H9 (cell line): ENCODE data around the gene SLC19A1. TPM values are rescaled to one million over a fixed set of nuclear protein-coding genes. Genes with fewer than 3 reads are reported as not detected.

Experiments used
- DNase-seq: peaks from one replicate; pipeline ENCODE4 v3.0.0-alpha.2; 2017
- H2AFZ ChIP-seq: one replicate; pipeline ENCODE4 v1.6.1; 2013; ENCODE audit warnings: mild to moderate bottlenecking, low read length, control low read depth, moderate library complexity
- H2AK5ac ChIP-seq: 2 replicates; pipeline ENCODE4 v1.6.1; 2013; ENCODE audit warnings: low read length, control low read depth, mixed read lengths; ENCODE audit not compliant: insufficient read length
- H2BK120ac ChIP-seq: one replicate; pipeline ENCODE4 v1.6.1; 2013; ENCODE audit warnings: low read depth, mild to moderate bottlenecking, low read length, control low read depth, inconsistent platforms; ENCODE audit not compliant: poor library complexity, severe bottlenecking
- H2BK12ac ChIP-seq: 2 replicates; pipeline ENCODE4 v1.6.1; 2013; ENCODE audit warnings: low read length, control low read depth, mixed read lengths, low read depth; ENCODE audit not compliant: insufficient read length
- H2BK15ac ChIP-seq: 2 replicates; pipeline ENCODE4 v1.6.1; 2013; ENCODE audit warnings: low read depth, low read length, control low read depth
- H2BK20ac ChIP-seq: one replicate; pipeline ENCODE4 v1.6.1; 2013; ENCODE audit warnings: low read depth, mild to moderate bottlenecking, low read length, control low read depth, inconsistent platforms; ENCODE audit not compliant: poor library complexity, severe bottlenecking
- H2BK5ac ChIP-seq: 2 replicates; pipeline ENCODE4 v1.6.1; 2013; ENCODE audit warnings: low read length, control low read depth, mixed read lengths; ENCODE audit not compliant: insufficient read length
- H3K14ac ChIP-seq: 2 replicates; pipeline ENCODE4 v1.6.1; 2013; ENCODE audit warnings: low read length, control low read depth; ENCODE audit not compliant: insufficient read depth
- H3K18ac ChIP-seq: 2 replicates; pipeline ENCODE4 v1.6.1; 2013; ENCODE audit warnings: low read depth, mild to moderate bottlenecking, mixed read lengths, low read length, control low read depth; ENCODE audit not compliant: insufficient read length
- H3K23ac ChIP-seq: 2 replicates; pipeline ENCODE4 v1.6.1; 2013; ENCODE audit warnings: low read length, control low read depth, mixed read lengths, low read depth; ENCODE audit not compliant: insufficient read length
- H3K23me2 ChIP-seq: 2 replicates; pipeline ENCODE4 v1.6.1; 2013; ENCODE audit warnings: low read depth, mild to moderate bottlenecking, mixed read lengths, low read length, control low read depth; ENCODE audit not compliant: insufficient read length, poor library complexity, severe bottlenecking
- H3K27ac ChIP-seq: 2 replicates; pipeline ENCODE4 v1.5.1; 2013; ENCODE audit warnings: low read length, control low read depth, mixed read lengths, low read depth; ENCODE audit not compliant: insufficient read length
- H3K27me3 ChIP-seq: 2 replicates; pipeline ENCODE4 v1.6.1; 2013; ENCODE audit warnings: low read length, control low read depth, inconsistent platforms; ENCODE audit not compliant: insufficient read depth
- H3K4ac ChIP-seq: 2 replicates; pipeline ENCODE4 v1.6.1; 2013; ENCODE audit warnings: low read depth, mild to moderate bottlenecking, control low read depth, inconsistent platforms, low read length, moderate library complexity
- H3K4me1 ChIP-seq: 2 replicates; pipeline ENCODE4 v1.6.1; 2013; ENCODE audit warnings: low read length, control low read depth, inconsistent platforms; ENCODE audit not compliant: insufficient read depth
- H3K4me2 ChIP-seq: 2 replicates; pipeline ENCODE4 v1.6.1; 2013; ENCODE audit warnings: low read length, control low read depth, mixed read lengths; ENCODE audit not compliant: insufficient read length, insufficient read depth
- H3K56ac ChIP-seq: 2 replicates; pipeline ENCODE4 v1.6.1; 2013; ENCODE audit warnings: low read depth, mild to moderate bottlenecking, mixed read lengths, low read length, control low read depth; ENCODE audit not compliant: insufficient read length
- H3K79me1 ChIP-seq: 2 replicates; pipeline ENCODE4 v1.6.1; 2013; ENCODE audit warnings: low read depth, mild to moderate bottlenecking, moderate library complexity, low read length, control low read depth, inconsistent platforms; ENCODE audit not compliant: insufficient read depth, poor library complexity, severe bottlenecking
- H3K79me2 ChIP-seq: 2 replicates; pipeline ENCODE4 v1.6.1; 2013; ENCODE audit warnings: low read length, control low read depth, inconsistent platforms; ENCODE audit not compliant: insufficient read depth
- H3K9ac ChIP-seq: 2 replicates; pipeline ENCODE4 v1.6.1; 2013; ENCODE audit warnings: low read length, control low read depth, mixed read lengths; ENCODE audit not compliant: insufficient read length; ENCODE audit errors: extremely low read depth
- H3K9me3 ChIP-seq: one replicate; pipeline ENCODE4 v1.6.1; 2013; ENCODE audit warnings: low read depth, low read length, inconsistent platforms; ENCODE audit not compliant: control insufficient read depth
- H3T11ph ChIP-seq: one replicate; pipeline ENCODE4 v1.6.1; 2013; ENCODE audit warnings: mild to moderate bottlenecking, low read length, control low read depth, inconsistent platforms
- H4K20me1 ChIP-seq: one replicate; pipeline ENCODE4 v1.6.1; 2013; ENCODE audit not compliant: control insufficient read depth, insufficient read length, insufficient read depth
- H4K5ac ChIP-seq: 2 replicates; pipeline ENCODE4 v1.6.1; 2013; ENCODE audit warnings: low read depth, mild to moderate bottlenecking, mixed read lengths, low read length, control low read depth; ENCODE audit not compliant: insufficient read length
- H4K8ac ChIP-seq: replicated peaks from 2 replicates; pipeline ENCODE4 v1.6.1; 2013; ENCODE audit warnings: low read length, control low read depth, mixed read lengths, low read depth; ENCODE audit not compliant: insufficient read length
- H4K91ac ChIP-seq: 2 replicates; pipeline ENCODE4 v1.6.1; 2013; ENCODE audit warnings: low read depth, mild to moderate bottlenecking, moderate library complexity, mixed read lengths, low read length, control low read depth; ENCODE audit not compliant: insufficient read length
- H3K27ac Mint-ChIP-seq, 3 experiments: 2 replicates in 2 of 3; 3 replicates in 1 of 3; pipeline ENCODE4 v1.8.0; 2020 to 2021; ENCODE audit warnings: mixed read lengths in 3 of 3, mild to moderate bottlenecking in 1 of 3, moderate library complexity in 1 of 3
- H3K27me3 Mint-ChIP-seq: 2 replicates; pipeline ENCODE4 v1.8.0; 2021; ENCODE audit warnings: low read depth, mild to moderate bottlenecking, moderate library complexity, mixed read lengths
- H3K36me3 Mint-ChIP-seq, 3 experiments: 2 replicates in 2 of 3; 3 replicates in 1 of 3; pipeline ENCODE4 v1.8.0; 2020 to 2021; ENCODE audit warnings: low read depth in 3 of 3, mixed read lengths in 3 of 3; ENCODE audit not compliant: insufficient read depth in 1 of 3
- H3K4me1 Mint-ChIP-seq, 2 experiments: 2 replicates each; pipeline ENCODE4 v1.8.0; 2020; ENCODE audit warnings: mixed read lengths in 2 of 2
- H3K4me3 Mint-ChIP-seq, 2 experiments: 2 replicates in 1 of 2; 3 replicates in 1 of 2; pipeline ENCODE4 v1.8.0; 2020 to 2021; ENCODE audit warnings: mild to moderate bottlenecking in 2 of 2, mixed read lengths in 2 of 2, moderate library complexity in 1 of 2
- H3K9me3 Mint-ChIP-seq, 2 experiments: 2 replicates in 1 of 2; 3 replicates in 1 of 2; pipeline ENCODE4 v1.8.0; 2020; ENCODE audit warnings: mild to moderate bottlenecking in 2 of 2, mixed read lengths in 2 of 2, moderate library complexity in 1 of 2
- CTCF ChIP-seq: fragments of 200-600 bp; sonication (generic); conservative IDR thresholded peaks from 3 replicates; pipeline ENCODE4 v1.8.0; 2021; ENCODE audit warnings: antibody characterized with exemption, mild to moderate bottlenecking
- WGBS: extraction: QIAGEN DNeasy Blood & Tissue Kit; methylation state at CpG from one replicate; pipeline ENCODE4 v1.1.7; 2013; ENCODE audit warnings: missing lambda C conversion rate, low lambda C conversion rate, mixed read lengths; ENCODE audit not compliant: insufficient read length; ENCODE audit errors: extremely low coverage; 5-methylcytosine and 5-hydroxymethylcytosine counted together
- total RNA-seq: library from RNA; stranded (reverse); gene quantifications from 2 replicates; pipeline ENCODE4 v1.2.1, GENCODE V29; 2021

SLC19A1 gene
- total RNA-seq, 1 experiment from 2014 or later, result 32.4 TPM

GRCh38 chr21:45455674-45456583 lies 86.3 kb downstream of the SLC19A1 start:
- no peak overlapping the region for H4K8ac ChIP-seq
- H3K23me2 ChIP-seq, result no peaks in the 10 kb centered on the region
- H3K4me1 Mint-ChIP-seq, result peaks cover 4 to 6% of the 10 kb centered on the region in 2 experiments; a peak in 2 of 4 replicates
- H3K9me3 Mint-ChIP-seq, result peaks cover 0 to 3% of the 10 kb centered on the region in 2 experiments; a peak in 3 of 5 replicates
- no peak overlapping the region for H3K27ac ChIP-seq
- H2BK20ac ChIP-seq, result no peak overlapping the region
- peak overlapping the region in 1 of 3 experiments; percentile 68; a peak in 2 of 7 replicates for H3K27ac Mint-ChIP-seq
- no peak overlapping the region for H3T11ph ChIP-seq
- no peak overlapping the region for H3K23ac ChIP-seq
- no peak overlapping the region for H4K91ac ChIP-seq
- no peak overlapping the region for H3K14ac ChIP-seq
- H3K18ac ChIP-seq, result no peak overlapping the region
- H3K9me3 ChIP-seq, result no peaks in the 10 kb centered on the region
- H4K5ac ChIP-seq, result no peak overlapping the region
- no peak overlapping the region for H3K4me2 ChIP-seq
- no peak overlapping the region for H2AK5ac ChIP-seq
- H2BK5ac ChIP-seq, result no peak overlapping the region
- H3K27me3 ChIP-seq, result no peaks in the 10 kb centered on the region
- H3K4me1 ChIP-seq, result no peaks in the 10 kb centered on the region
- no CpG with 5 or more reads among the region's 47 CpGs for WGBS
- H3K27me3 Mint-ChIP-seq, result no peaks in the 10 kb centered on the region
- DNase-seq, result no peak
- H3K9ac ChIP-seq, result no peak overlapping the region
- H3K56ac ChIP-seq, result no peak overlapping the region
- H3K36me3 Mint-ChIP-seq, result peaks cover 16 to 23% (median 22%) of the 10 kb centered on the region in 3 experiments
- no peak overlapping the region for H2AFZ ChIP-seq
- no peak overlapping the region for H3K4me3 Mint-ChIP-seq
- H3K79me2 ChIP-seq, result peaks cover 9% of the 10 kb centered on the region; the same call in 1 of the 2 replicates
- no peaks in the 10 kb centered on the region for H4K20me1 ChIP-seq
- no peak for TF ChIP-seq CTCF
- no peak overlapping the region for H2BK12ac ChIP-seq
- H3K79me1 ChIP-seq, result peaks cover 2% of the 10 kb centered on the region
- H2BK15ac ChIP-seq, result no peak overlapping the region
- H3K4ac ChIP-seq, result no peak overlapping the region
- H2BK120ac ChIP-seq, result no peak overlapping the region
